ENCODE measurements around the gene WDR54. TPM values are rescaled to one million over a fixed set of nuclear protein-coding genes. Genes with fewer than 3 reads are reported as not detected.
"Not testable (repeated sequence)": the region's sequence is repeated elsewhere in the genome, so short reads cannot be mapped to it uniquely, and the experiment has no call there.

WDR54 gene
- total and polyA plus RNA-seq, 2 donors (not counting 3 experiments of a cell fraction or from before 2014, with no cell fraction given), result 21.7 to 46.3 TPM

GRCh38 chr2:74442483-74443297 is 21.2 kb downstream of the WDR54 start:
- H3K9me3 ChIP-seq (replicated peaks; ENCODE audit: control insufficient read depth, insufficient read depth, low read length); POLR2A ChIA-PET; dilution Hi-C loops (cut with MboI; ENCODE audit: extremely low pct_ligation_motif_present, low sequenced_read_pairs); H3K4me3 ChIP-seq (replicated peaks in 1 of 3; ENCODE audit: insufficient read depth in 1 of 3, low read depth in 1 of 3, low read length in 3 of 3); H3K27ac ChIP-seq (ENCODE audit: insufficient read depth, low read depth, low read length); H3K9ac ChIP-seq (replicated peaks; ENCODE audit: extremely low read depth, insufficient read depth, low read length); H3K36me3 ChIP-seq (ENCODE audit: control insufficient read depth in 2 of 2, extremely low read depth in 1 of 2, insufficient read depth in 2 of 2, low read length in 2 of 2); CTCF ChIA-PET; H3K4me2 ChIP-seq (ENCODE audit: insufficient read depth, low read length); H2AFZ ChIP-seq (ENCODE audit: low read depth, low read length); FAIRE-seq; BruUV-seq (replicated peaks); H3K9me1 ChIP-seq (replicated peaks; ENCODE audit: control insufficient read depth, extremely low read depth, insufficient read depth, low read length); H3K79me2 ChIP-seq (ENCODE audit: control insufficient read depth, insufficient read depth, low read length); H4K20me1 ChIP-seq (replicated peaks; ENCODE audit: control insufficient read depth, extremely low read depth, insufficient read depth, low read length); DNase-seq (ENCODE audit: low read depth, low spot score); intact Hi-C loops (cut with micrococcal nuclease): not testable (repeated sequence)
- Histone ChIP-seq H3K4me1 (ENCODE audit: control insufficient read depth, extremely low read depth, insufficient read depth, low read length) (peaks cover 27% of the 10 kb centered on the region), H3K27me3 (ENCODE audit: control insufficient read depth in 2 of 2, insufficient read depth in 2 of 2, low read length in 2 of 2) (peaks cover 22 to 35% of the 10 kb centered on the region in 2 experiments)

GRCh38 chr2:74444498-74445318 is 23.2 kb downstream of the WDR54 start:
- no peaks in the 10 kb centered on the region for H3K9me1 ChIP-seq (replicated peaks; ENCODE audit: control insufficient read depth, extremely low read depth, insufficient read depth, low read length)
- DNase-seq (ENCODE audit: low read depth, low spot score), result no peak
- no peak overlapping the region for H2AFZ ChIP-seq (ENCODE audit: low read depth, low read length)
- peaks cover 22 to 36% of the 10 kb centered on the region in 2 experiments for H3K27me3 ChIP-seq (ENCODE audit: control insufficient read depth in 2 of 2, insufficient read depth in 2 of 2, low read length in 2 of 2)
- peak; percentile 35 for FAIRE-seq
- H3K4me3 ChIP-seq (replicated peaks in 1 of 3; ENCODE audit: insufficient read depth in 1 of 3, low read depth in 1 of 3, low read length in 3 of 3), result no peak overlapping the region
- CTCF ChIA-PET, result interaction anchor here (1.1 to 1.5 kb wide), 3 partner anchors 10 to 87 kb away, joined by 3 read pairs; partner anchors contain the start of genes INO80B and WBP1
- dilution Hi-C loops (cut with MboI; ENCODE audit: extremely low pct_ligation_motif_present, low sequenced_read_pairs), result no loop called here
- TF ChIP-seq GATA2 (IDR thresholded peaks at IDR 0.05; ENCODE audit: insufficient read depth, insufficient read length, low read depth, low read length), result no peak
- TF ChIP-seq JUN (IDR thresholded peaks at IDR 0.05; ENCODE audit: borderline replicate concordance, insufficient read depth, insufficient read length, low read depth), result no peak
- no peak for TF ChIP-seq EZH2 (IDR thresholded peaks at IDR 0.05; ENCODE audit: borderline replicate concordance, low read depth, low read length, severe bottlenecking)
- no peak for TF ChIP-seq MAX (IDR thresholded peaks at IDR 0.05; ENCODE audit: insufficient read depth, insufficient read length)
- no peak for TF ChIP-seq FOS (IDR thresholded peaks at IDR 0.05; ENCODE audit: borderline replicate concordance, insufficient read depth, low read length)
- H3K36me3 ChIP-seq (ENCODE audit: control insufficient read depth in 2 of 2, extremely low read depth in 1 of 2, insufficient read depth in 2 of 2, low read length in 2 of 2), result no peaks in the 10 kb centered on the region
- POLR2A ChIA-PET, result no interaction called here
- no TSS peak for BruUV-seq (replicated peaks)
- no peaks in the 10 kb centered on the region for H4K20me1 ChIP-seq (replicated peaks; ENCODE audit: control insufficient read depth, extremely low read depth, insufficient read depth, low read length)
- no peaks in the 10 kb centered on the region for H3K9me3 ChIP-seq (replicated peaks; ENCODE audit: control insufficient read depth, insufficient read depth, low read length)
- H3K27ac ChIP-seq (ENCODE audit: insufficient read depth, low read depth, low read length), result no peak overlapping the region
- no peaks in the 10 kb centered on the region for H3K79me2 ChIP-seq (ENCODE audit: control insufficient read depth, insufficient read depth, low read length)
- H3K4me1 ChIP-seq (ENCODE audit: control insufficient read depth, extremely low read depth, insufficient read depth, low read length), result peaks cover 21% of the 10 kb centered on the region
- intact Hi-C loops (cut with micrococcal nuclease), result loop anchor here (1.0 kb wide), 1 partner anchor 10 kb away; no protein-coding TSS in a partner anchor
- no peak overlapping the region for H3K4me2 ChIP-seq (ENCODE audit: insufficient read depth, low read length)
- no peak overlapping the region for H3K9ac ChIP-seq (replicated peaks; ENCODE audit: extremely low read depth, insufficient read depth, low read length)
